IMR-90 (cell line): ENCODE results near the gene DENND2C.

Experiments
- CEBPB ChIP-seq: IDR thresholded peaks from 2 replicates; pipeline ENCODE4 v1.6.1; 2012; ENCODE audit warnings: low read depth, low read length, improper control_type of control experiment
- CHD1 ChIP-seq: IDR thresholded peaks from 2 replicates; pipeline ENCODE4 v1.6.1; 2012; ENCODE audit warnings: low read depth, low read length, improper control_type of control experiment
- CTCF ChIP-seq: conservative IDR thresholded peaks from 2 replicates; pipeline ENCODE4 v1.5.1; 2012; ENCODE audit warnings: mild to moderate bottlenecking, low read depth, low read length, improper control_type of control experiment
- MAFK ChIP-seq: IDR thresholded peaks from 2 replicates; pipeline ENCODE4 v1.6.1; 2012; ENCODE audit warnings: low read depth, low read length, improper control_type of control experiment
- MXI1 ChIP-seq: IDR thresholded peaks from 2 replicates; pipeline ENCODE4 v1.6.1; 2012; ENCODE audit warnings: low read depth, mild to moderate bottlenecking, low read length, moderate library complexity, borderline replicate concordance
- POLR2A ChIP-seq: IDR thresholded peaks from 2 replicates; pipeline ENCODE4 v1.6.1; 2012; ENCODE audit warnings: mild to moderate bottlenecking, low read depth, low read length
- RAD21 ChIP-seq: IDR thresholded peaks from 2 replicates; pipeline ENCODE4 v1.6.1; 2012; ENCODE audit warnings: low read length, improper control_type of control experiment
- RFX5 ChIP-seq: IDR thresholded peaks from 2 replicates; pipeline ENCODE4 v1.8.0; 2012; ENCODE audit warnings: low read depth, mild to moderate bottlenecking, low read length, moderate library complexity

- TF ChIP-seq CTCF (no peak), RFX5 (no peak), CHD1 (no peak), POLR2A (no peak), MXI1 (no peak), CEBPB (no peak), RAD21 (no peak), MAFK (no peak)
Measured at GRCh38 chr1:114535401-114535800, 134.4 kb downstream of the DENND2C start.
